Gastrocnemius medialis (tissue), 4 donors: Measurements from ENCODE around the gene C17orf75. TPM values are rescaled to one million over a fixed set of nuclear protein-coding genes. Genes with fewer than 3 reads are reported as not detected.
A peak's percentile ranks its signal among the peaks of the same experiment; 100 is the strongest.
"Not testable (repeated sequence)": the region's sequence is repeated elsewhere in the genome, so short reads cannot be mapped to it uniquely, and the experiment has no call there.

Source experiments
- ATAC-seq, 2 donors: fragments of 150-250 bp; one replicate each; pipeline ENCODE4 v1.9.1; 2016
- DNase-seq, 2 donors: peaks; one replicate each; pipeline ENCODE4 v3.0.0-alpha.2; 2019
- H3K27ac ChIP-seq, 4 donors: fragments of 200-600 bp; sonication (generic); 1 replicate in 1 of 4; 2 replicates in 3 of 4; pipeline ENCODE4 v1.5.1; 2016 to 2018; ENCODE audit warnings: mild to moderate bottlenecking in 2 of 4, moderate library complexity in 1 of 4
- H3K27me3 ChIP-seq, 3 donors: fragments of 200-600 bp; sonication (generic) in 2 of 3; 1 replicate in 1 of 3; 2 replicates in 2 of 3; pipeline versions ENCODE4 v1.5.1 to v1.6.0; 2016 to 2019; ENCODE audit warnings: mild to moderate bottlenecking in 1 of 3, moderate library complexity in 1 of 3
- H3K36me3 ChIP-seq, 2 donors: fragments of 200-600 bp; sonication (generic) in 1 of 2; one replicate each; pipeline ENCODE4 v1.5.1; 2017 to 2018
- H3K4me1 ChIP-seq, 2 donors: fragments of 200-600 bp; sonication (generic) in 1 of 2; one replicate each; pipeline ENCODE4 v1.5.1; 2016 to 2017; ENCODE audit warnings: mild to moderate bottlenecking in 2 of 2
- H3K4me3 ChIP-seq, 4 donors: fragments of 200-600 bp; sonication (generic) in 3 of 4; 1 replicate in 1 of 4; 2 replicates in 3 of 4; pipeline ENCODE4 v1.5.1; 2016 to 2019; ENCODE audit warnings: mild to moderate bottlenecking in 2 of 4
- H3K9me3 ChIP-seq, 3 donors: fragments of 200-600 bp; sonication (generic) in 2 of 3; 1 replicate in 1 of 3; 2 replicates in 2 of 3; pipeline ENCODE4 v1.5.1; 2016 to 2019
- POLR2A ChIP-seq, 2 donors: fragments of 450-650 bp; IDR thresholded peaks; one replicate each; pipeline ENCODE4 v1.6.1; 2017; ENCODE audit warnings: antibody characterized with exemption in 2 of 2, mild to moderate bottlenecking in 2 of 2, moderate library complexity in 2 of 2
- in situ Hi-C, 4 donors: fragments of 200-750 bp; cut with MboI; loops; one replicate each; pipeline versions ENCODE4 v1.15.0 to v1.8.0; 2017; ENCODE audit warnings: low sequenced_read_pairs in 4 of 4
- intact Hi-C: fragments of 100-400 bp; cut with DNase I; formaldehyde crosslinking; loops from one replicate; pipeline ENCODE4 v1.15.1; 2023; ENCODE audit warnings: low total_unique reads
- total RNA-seq, 4 donors: library from RNA; depleted of rRNA; stranded (reverse); fragments of >200 nt; gene quantifications; one replicate each; pipeline versions ENCODE4 v1.1.0 to v1.2.3, GENCODE V29; 2016
- TF ChIP-seq, protein P1 (sequence below), 5 experiments: fragments of 450-650 bp in 3 of 5; fragments of 200-600 bp in 2 of 5; sonication (generic) in 2 of 5; IDR thresholded peaks in 4 of 5; conservative IDR thresholded peaks in 1 of 5; 1 replicate in 4 of 5; 2 replicates in 1 of 5; pipeline ENCODE4 v1.5.1; 2016 to 2019; ENCODE audit warnings: antibody characterized with exemption in 5 of 5, mild to moderate bottlenecking in 3 of 5, moderate library complexity in 3 of 5

The C17orf75 gene
- total RNA-seq, 4 donors from 2014 or later: 4.1 to 8.9 (median 7.7) TPM

DNA sequence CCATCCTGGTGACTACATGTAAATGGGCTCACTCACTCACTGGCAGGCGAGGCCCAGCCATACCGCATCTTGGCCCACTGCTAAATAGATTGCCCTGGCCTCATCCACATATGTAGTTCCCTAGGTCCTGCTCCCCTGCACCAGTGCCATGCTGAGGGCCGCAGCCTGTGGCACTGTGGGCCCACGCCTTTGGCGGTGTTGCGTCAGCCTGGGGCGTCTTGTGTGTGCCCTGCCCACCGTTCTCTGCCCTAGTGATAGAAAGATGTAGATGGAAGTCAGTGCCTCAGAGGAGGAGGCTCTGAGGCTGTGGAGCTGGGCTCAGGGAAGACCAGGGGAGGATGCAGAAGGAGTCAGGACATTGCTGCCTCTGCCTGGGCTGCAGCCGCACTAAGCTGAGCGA, 18.9 kb downstream of the C17orf75 start:
- DNase-seq (no peak), ATAC-seq (no peak)
- H3K36me3 ChIP-seq: no peaks in the 10 kb centered on the region
- no peaks in the 10 kb centered on the region for H3K4me1 ChIP-seq
- TF ChIP-seq, protein P1, sequence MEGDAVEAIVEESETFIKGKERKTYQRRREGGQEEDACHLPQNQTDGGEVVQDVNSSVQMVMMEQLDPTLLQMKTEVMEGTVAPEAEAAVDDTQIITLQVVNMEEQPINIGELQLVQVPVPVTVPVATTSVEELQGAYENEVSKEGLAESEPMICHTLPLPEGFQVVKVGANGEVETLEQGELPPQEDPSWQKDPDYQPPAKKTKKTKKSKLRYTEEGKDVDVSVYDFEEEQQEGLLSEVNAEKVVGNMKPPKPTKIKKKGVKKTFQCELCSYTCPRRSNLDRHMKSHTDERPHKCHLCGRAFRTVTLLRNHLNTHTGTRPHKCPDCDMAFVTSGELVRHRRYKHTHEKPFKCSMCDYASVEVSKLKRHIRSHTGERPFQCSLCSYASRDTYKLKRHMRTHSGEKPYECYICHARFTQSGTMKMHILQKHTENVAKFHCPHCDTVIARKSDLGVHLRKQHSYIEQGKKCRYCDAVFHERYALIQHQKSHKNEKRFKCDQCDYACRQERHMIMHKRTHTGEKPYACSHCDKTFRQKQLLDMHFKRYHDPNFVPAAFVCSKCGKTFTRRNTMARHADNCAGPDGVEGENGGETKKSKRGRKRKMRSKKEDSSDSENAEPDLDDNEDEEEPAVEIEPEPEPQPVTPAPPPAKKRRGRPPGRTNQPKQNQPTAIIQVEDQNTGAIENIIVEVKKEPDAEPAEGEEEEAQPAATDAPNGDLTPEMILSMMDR (IDR thresholded peaks at IDR 0.05 in 4 of 5, conservative IDR thresholded peaks at IDR 0.05 in 1 of 5): no peak
- no peak for TF ChIP-seq POLR2A (IDR thresholded peaks at IDR 0.05)
- no peaks in the 10 kb centered on the region for H3K9me3 ChIP-seq
- no peak overlapping the region for H3K27ac ChIP-seq
- no peaks in the 10 kb centered on the region for H3K27me3 ChIP-seq
- intact Hi-C loops (no loop called here), in situ Hi-C loops (loop anchor here in 1 of 4 donors (5.0 kb wide), 1 partner anchor 71 kb away; no protein-coding TSS in a partner anchor)
- no peak overlapping the region for H3K4me3 ChIP-seq

DNA sequence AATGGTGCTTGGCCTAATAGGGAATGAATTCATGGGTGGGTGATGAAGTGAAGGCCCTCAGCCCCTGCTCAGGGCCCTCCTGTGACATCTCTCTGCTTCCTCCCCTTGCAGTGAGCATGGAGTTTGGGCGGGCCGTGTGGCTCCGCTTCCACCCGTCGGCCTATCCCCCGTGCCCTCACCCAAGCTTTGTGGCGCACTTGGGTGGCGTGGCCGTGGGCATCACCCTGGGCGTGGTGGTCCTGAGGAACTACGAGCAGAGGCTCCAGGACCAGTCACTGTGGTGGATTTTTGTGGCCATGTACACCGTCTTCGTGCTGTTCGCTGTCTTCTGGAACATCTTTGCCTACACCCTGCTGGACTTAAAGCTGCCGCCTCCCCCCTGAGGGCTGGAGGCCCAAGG, 21.1 kb downstream of the C17orf75 start:
- no peaks in the 10 kb centered on the region for H3K9me3 ChIP-seq
- H3K27me3 ChIP-seq: no peaks in the 10 kb centered on the region
- ATAC-seq (no peak), DNase-seq (no peak)
- H3K27ac ChIP-seq: no peak overlapping the region
- TF ChIP-seq POLR2A (IDR thresholded peaks at IDR 0.05): no peak
- TF ChIP-seq, protein P1 (IDR thresholded peaks at IDR 0.05 in 4 of 5, conservative IDR thresholded peaks at IDR 0.05 in 1 of 5): no peak
- no peaks in the 10 kb centered on the region for H3K36me3 ChIP-seq
- in situ Hi-C loops (loop anchor here in 1 of 4 donors (5.0 kb wide), 1 partner anchor 69 kb away; no protein-coding TSS in a partner anchor), intact Hi-C loops (no loop called here)
- H3K4me3 ChIP-seq: no peak overlapping the region
- H3K4me1 ChIP-seq: no peaks in the 10 kb centered on the region

DNA sequence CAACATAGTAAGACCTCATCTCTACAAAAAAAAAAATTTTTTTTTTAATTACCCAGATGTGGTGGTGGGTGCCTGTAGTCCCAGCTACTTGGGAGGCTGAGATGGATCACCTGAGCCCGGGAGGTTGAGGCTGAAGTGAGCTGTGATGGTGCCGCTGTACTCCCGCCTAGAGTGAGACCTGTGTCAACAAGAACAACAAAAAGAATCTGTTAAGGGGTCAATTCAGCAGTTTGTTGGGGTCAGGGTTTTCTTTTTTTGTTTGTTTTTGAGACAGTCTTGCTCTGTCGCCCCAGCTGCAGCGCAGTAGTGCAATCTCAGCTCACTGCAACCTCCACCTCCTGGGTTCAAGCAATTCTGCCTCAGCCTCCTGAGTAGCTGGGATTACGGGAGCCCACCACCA, 21.9 kb downstream of the C17orf75 start:
- H3K9me3 ChIP-seq, H3K4me3 ChIP-seq, ATAC-seq, intact Hi-C loops, H3K36me3 ChIP-seq, DNase-seq, H3K27ac ChIP-seq, H3K27me3 ChIP-seq, H3K4me1 ChIP-seq: not testable (repeated sequence)
- in situ Hi-C loops: loop anchor here in 1 of 4 donors (5.0 kb wide), 1 partner anchor 68 kb away; no protein-coding TSS in a partner anchor

DNA sequence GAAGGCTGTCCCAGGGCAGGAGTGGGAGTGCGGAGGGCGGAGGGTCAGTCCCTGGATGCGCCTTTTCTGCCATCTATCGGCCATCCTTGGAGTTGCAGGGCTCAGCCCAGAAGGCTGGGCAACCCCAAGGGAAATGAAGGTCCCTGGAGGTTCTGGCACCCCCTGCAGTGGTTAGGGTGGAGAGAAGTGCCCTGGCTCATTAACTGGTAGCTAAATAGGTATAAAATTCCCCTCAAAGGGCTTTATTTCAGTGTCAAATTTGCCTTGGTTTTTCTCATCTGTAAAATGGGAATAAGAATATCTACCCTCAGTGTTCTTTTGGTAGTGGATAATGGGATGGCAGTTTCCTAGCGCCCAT, 22.4 kb downstream of the C17orf75 start:
- Histone ChIP-seq H3K27ac (no peak overlapping the region), H3K4me3 (no peak overlapping the region), H3K27me3 (no peaks in the 10 kb centered on the region), H3K9me3 (no peaks in the 10 kb centered on the region), H3K36me3 (no peaks in the 10 kb centered on the region), H3K4me1 (no peaks in the 10 kb centered on the region)
- DNase-seq (peak; percentile 41 to 45), ATAC-seq (peak; percentile 71 to 85)
- TF ChIP-seq POLR2A (IDR thresholded peaks at IDR 0.05): no peak
- TF ChIP-seq, protein P1 (IDR thresholded peaks at IDR 0.05 in 4 of 5, conservative IDR thresholded peaks at IDR 0.05 in 1 of 5): peak; percentile 77 to 93 (median 80)
- intact Hi-C loops (loop anchor here (1.0 kb wide), 1 partner anchor 66 kb away; no protein-coding TSS in a partner anchor), in situ Hi-C loops (loop anchor here in 3 of 4 donors (5.0 to 10.0 kb wide), 3 partner anchors 62 to 67 kb away; no protein-coding TSS in a partner anchor)

DNA sequence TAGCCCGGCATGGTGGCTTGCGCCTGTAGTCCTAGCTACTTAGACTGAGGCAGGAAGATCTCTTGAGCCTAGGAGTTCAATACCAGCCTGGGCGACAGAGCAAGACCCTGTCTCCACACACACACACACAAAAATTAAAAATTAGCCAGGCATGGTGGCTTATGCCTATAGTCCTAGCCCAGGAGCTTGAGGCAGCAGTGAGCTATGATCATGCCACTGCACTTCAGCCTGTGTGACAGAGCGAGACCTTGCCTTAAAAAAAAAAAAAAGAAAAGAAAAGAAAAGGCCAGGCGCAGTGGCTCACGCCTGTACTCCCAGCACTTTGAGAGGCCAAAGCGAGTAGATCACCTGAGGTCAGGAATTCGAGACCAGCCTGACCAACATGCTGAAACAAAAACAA, 23.9 kb downstream of the C17orf75 start:
- Histone ChIP-seq H3K9me3 (no peaks in the 10 kb centered on the region), H3K4me3 (no peak overlapping the region), H3K36me3 (no peaks in the 10 kb centered on the region), H3K4me1 (no peaks in the 10 kb centered on the region), H3K27ac (no peak overlapping the region), H3K27me3 (no peaks in the 10 kb centered on the region)
- ATAC-seq: no peak
- no peak for DNase-seq
- in situ Hi-C loops (loop anchor here in 3 of 4 donors (5.0 to 10.0 kb wide), 3 partner anchors 61 to 66 kb away; no protein-coding TSS in a partner anchor), intact Hi-C loops (no loop called here)
- TF ChIP-seq POLR2A (IDR thresholded peaks at IDR 0.05): no peak
- TF ChIP-seq, protein P1 (IDR thresholded peaks at IDR 0.05 in 4 of 5, conservative IDR thresholded peaks at IDR 0.05 in 1 of 5): no peak
